Activated CD8-positive, alpha-beta memory T cell treated with anti-CD3 and anti-CD28 coated beads, Interleukin-2, amount 50 U/mL, for 1 hour (primary cell): Measurements from ENCODE around the gene ZNF219.

Source experiments
- DNase-seq: peaks from one replicate; pipeline ENCODE4 v3.0.0-alpha.2; 2020; ENCODE audit errors: extremely low read depth

The ZNF219 gene

GRCh38 chr14:21069388-21070082 lies 28.9 kb downstream of the ZNF219 start:
- no peak for DNase-seq

- DNase-seq = no peak
Measured at GRCh38 chr14:21068521-21069387, 29.7 kb downstream of the ZNF219 start.

- no peak for DNase-seq
Measured at GRCh38 chr14:21066882-21067502, 31.5 kb downstream of the ZNF219 start.

GRCh38 chr14:21063479-21063878 lies 35.0 kb downstream of the ZNF219 start:
- DNase-seq = no peak

- DNase-seq = no peak
Measured at GRCh38 chr14:21061347-21061668, 37.1 kb downstream of the ZNF219 start.

GRCh38 chr14:21060614-21061346 lies 37.7 kb downstream of the ZNF219 start:
- no peak for DNase-seq

- no peak for DNase-seq
Measured at GRCh38 chr14:21059842-21060613, 38.4 kb downstream of the ZNF219 start.

- no peak for DNase-seq
Measured at GRCh38 chr14:21058903-21059302, 39.6 kb downstream of the ZNF219 start.

- no peak for DNase-seq
Measured at GRCh38 chr14:21057803-21058675, 40.4 kb downstream of the ZNF219 start, which contains the start of gene RNASE8. TSS of gene RNASE8 (plus strand) at chr14:21057822. CDS start at chr14:21057893, 71 bp downstream.

GRCh38 chr14:21056520-21057163 lies 41.8 kb downstream of the ZNF219 start:
- no peak for DNase-seq

GRCh38 chr14:21055432-21056117 lies 42.9 kb downstream of the ZNF219 start:
- DNase-seq = no peak

GRCh38 chr14:21054768-21055145 lies 43.7 kb downstream of the ZNF219 start:
- no peak for DNase-seq

GRCh38 chr14:21054123-21054767 lies 44.2 kb downstream of the ZNF219 start:
- no peak for DNase-seq

- no peak for DNase-seq
Measured at GRCh38 chr14:21053184-21054122, 45.0 kb downstream of the ZNF219 start.

- no peak for DNase-seq
Measured at GRCh38 chr14:21050597-21050996, 47.9 kb downstream of the ZNF219 start.

- DNase-seq = no peak
Measured at GRCh38 chr14:21049271-21049673, 49.2 kb downstream of the ZNF219 start.

GRCh38 chr14:21048638-21049037 lies 49.8 kb downstream of the ZNF219 start:
- DNase-seq = no peak
